A549 (cell line): ENCODE measurements around the gene IL1RN. TPM values are rescaled to one million over a fixed set of nuclear protein-coding genes. Genes with fewer than 3 reads are reported as not detected.

ENCODE experiments used
- ATAC-seq, 2 experiments: fragments of 200-7000 bp in 1 of 2; fragments of >200 bp in 1 of 2; cut with Nextera tagmentation in 1 of 2; cut with Tn5 transposase in 1 of 2; 3 replicates each; pipeline versions ENCODE4 v1.8.0 to v1.9.1; 2018 to 2020; ENCODE audit warnings: mild to moderate bottlenecking in 1 of 2, moderate library complexity in 1 of 2
- CTCF ChIA-PET: fragments of 300-600 bp; sonication (Branson Sonifier 250); formaldehyde crosslinking; extraction: SDS; loops from one replicate; lab custom pipeline; 2021; ENCODE audit warnings: antibody characterized with exemption, inconsistent platforms; lab: Yijun Ruan, JAX
- POLR2A ChIA-PET: fragments of 350-600 bp; formaldehyde crosslinking; extraction: SDS; loops from one replicate; lab custom pipeline; 2021; ENCODE audit warnings: antibody characterized with exemption, inconsistent platforms; lab: Yijun Ruan, JAX
- DNase-seq, 2 experiments: peaks; one replicate each; pipeline versions ENCODE4 v3.0.0 to v3.0.0-alpha.2; 2011 to 2016; ENCODE audit warnings: low read depth in 1 of 2, low spot score in 1 of 2
- FAIRE-seq: peaks from 2 replicates; lab custom pipeline; 2011; peaks lifted over from hg19 to GRCh38; lab: Jason Lieb, UNC
- H3K27ac ChIP-seq, 2 experiments: fragments of >200 bp; sonication (Bioruptor Twin); formaldehyde crosslinking; 3 replicates each; pipeline ENCODE4 v1.5.1; 2016 to 2017
- H3K4me1 ChIP-seq: fragments of >200 bp; sonication (Bioruptor Twin); formaldehyde crosslinking; 3 replicates; pipeline ENCODE4 v1.6.1; 2016
- H3K4me2 ChIP-seq: fragments of >200 bp; sonication (Bioruptor Twin); formaldehyde crosslinking; 3 replicates; pipeline ENCODE4 v1.6.1; 2016
- H3K4me3 ChIP-seq: fragments of >200 bp; sonication (Bioruptor Twin); formaldehyde crosslinking; 3 replicates; pipeline ENCODE4 v1.5.1; 2016
- H3K9me3 ChIP-seq: fragments of >200 bp; sonication (Bioruptor Twin); formaldehyde crosslinking; 3 replicates; pipeline ENCODE4 v1.6.1; 2016
- BCL3 ChIP-seq: fragments of >200 bp; sonication (Bioruptor Twin); formaldehyde crosslinking; IDR thresholded peaks from 3 replicates; pipeline ENCODE4 v1.6.1; 2016
- CBX2 ChIP-seq: fragments of 200-600 bp; sonication (generic); IDR thresholded peaks from 2 replicates; pipeline ENCODE4 v1.6.1; 2016; ENCODE audit warnings: low read depth, mild to moderate bottlenecking, borderline replicate concordance
- CHD2 ChIP-seq: fragments of 150-350 bp; IDR thresholded peaks from 2 replicates; pipeline ENCODE4 v1.6.1; 2014; ENCODE audit warnings: low read length; ENCODE audit not compliant: partially characterized antibody
- CHD4 ChIP-seq: fragments of 200-600 bp; sonication (generic); IDR thresholded peaks from 2 replicates; pipeline ENCODE4 v1.6.1; 2016; ENCODE audit warnings: antibody characterized with exemption, mild to moderate bottlenecking, borderline replicate concordance
- EP300 ChIP-seq, 2 experiments: fragments of >200 bp; sonication (Bioruptor Twin); formaldehyde crosslinking; IDR thresholded peaks; 2 replicates in 1 of 2; 3 replicates in 1 of 2; pipeline ENCODE4 v1.6.1; 2016 to 2017
- ESRRA ChIP-seq: fragments of 150-350 bp; IDR thresholded peaks from 2 replicates; pipeline ENCODE4 v1.6.1; 2014; ENCODE audit warnings: mild to moderate bottlenecking, low read length, borderline replicate concordance
- FOXS1 ChIP-seq: fragments of 250-450 bp; sonication (Bioruptor Pico); IDR thresholded peaks from 2 replicates; pipeline ENCODE4 v1.5.0; 2020; ENCODE audit warnings: mild to moderate bottlenecking, moderate library complexity
- GATA3 ChIP-seq: IDR thresholded peaks from 2 replicates; pipeline ENCODE4 v1.6.1; 2012; ENCODE audit warnings: borderline replicate concordance
- JUNB ChIP-seq: fragments of >200 bp; sonication (Bioruptor Twin); formaldehyde crosslinking; IDR thresholded peaks from 2 replicates; pipeline ENCODE4 v1.6.1; 2016
- KDM5A ChIP-seq: fragments of 200-600 bp; sonication (generic); IDR thresholded peaks from 2 replicates; pipeline ENCODE4 v1.6.1; 2016; ENCODE audit warnings: antibody characterized with exemption, mild to moderate bottlenecking
- MAFK ChIP-seq: fragments of 450-650 bp; IDR thresholded peaks from 2 replicates; pipeline ENCODE4 v1.6.1; 2014; ENCODE audit not compliant: partially characterized antibody
- MAZ ChIP-seq: fragments of 150-350 bp; IDR thresholded peaks from 2 replicates; pipeline ENCODE4 v1.6.1; 2014; ENCODE audit warnings: antibody characterized with exemption, low read depth, low read length, borderline replicate concordance
- NFE2L2 ChIP-seq: fragments of 150-350 bp; conservative IDR thresholded peaks from 2 replicates; pipeline ENCODE4 v1.6.1; 2014; ENCODE audit warnings: low read length
- NPAS2 ChIP-seq: fragments of 250-450 bp; sonication (Bioruptor Pico); IDR thresholded peaks from 2 replicates; pipeline ENCODE4 v1.8.0; 2022; ENCODE audit warnings: mild to moderate bottlenecking, moderate library complexity, borderline replicate concordance
- RNF2 ChIP-seq: fragments of 200-600 bp; sonication (generic); IDR thresholded peaks from 2 replicates; pipeline ENCODE4 v1.6.1; 2016; ENCODE audit warnings: low read depth, mild to moderate bottlenecking, antibody characterized with exemption, moderate library complexity, borderline replicate concordance
- SMC3 ChIP-seq: fragments of >200 bp; sonication (Bioruptor Twin); formaldehyde crosslinking; IDR thresholded peaks from 3 replicates; pipeline ENCODE4 v1.6.1; 2018; ENCODE audit warnings: inconsistent platforms
- TFCP2L1 ChIP-seq: fragments of 250-450 bp; sonication (Bioruptor Pico); IDR thresholded peaks from 2 replicates; pipeline ENCODE4 v1.5.0; 2021; ENCODE audit warnings: mild to moderate bottlenecking
- TP53 ChIP-seq: fragments of 250-450 bp; sonication (Bioruptor Pico); IDR thresholded peaks from 2 replicates; pipeline ENCODE4 v1.5.0; 2021; ENCODE audit warnings: mild to moderate bottlenecking, moderate library complexity
- ZC3H11A ChIP-seq: fragments of 450-650 bp; IDR thresholded peaks from 2 replicates; pipeline ENCODE4 v1.6.1; 2014; ENCODE audit warnings: antibody characterized with exemption, mild to moderate bottlenecking
- ZNF302 ChIP-seq: fragments of 250-450 bp; sonication (Bioruptor Pico); IDR thresholded peaks from 2 replicates; pipeline ENCODE4 v1.9.0; 2021; ENCODE audit warnings: inconsistent platforms, mild to moderate bottlenecking, moderate library complexity
- ZSCAN20 ChIP-seq: fragments of 250-450 bp; sonication (Bioruptor Pico); IDR thresholded peaks from 2 replicates; pipeline ENCODE4 v1.8.0; 2022; ENCODE audit warnings: mild to moderate bottlenecking, moderate library complexity
- WGBS: methylation state at CpG from one replicate; pipeline ENCODE4 v1.1.6; 2017; ENCODE audit errors: missing lambda C conversion rate; 5-methylcytosine and 5-hydroxymethylcytosine counted together
- polyA plus RNA-seq, 4 experiments: library from polyadenylated mRNA; depleted of rRNA in 3 of 4; stranded (reverse); fragments of >200 nt; fragmentation: RNase III in 1 of 4; extraction: RNeasy Plus Mini Kit Qiagen cat#74134 plus additional on column Dnase treatment in 1 of 4; gene quantifications; 2 replicates in 3 of 4; 3 replicates in 1 of 4; pipeline ENCODE4 v1.2.3, GENCODE V29; 2011 to 2017

IL1RN gene
- polyA plus RNA-seq, 2 of the 4 experiments (the other 2 are of a cell fraction): 0.13 TPM; not detected in 1

DNA sequence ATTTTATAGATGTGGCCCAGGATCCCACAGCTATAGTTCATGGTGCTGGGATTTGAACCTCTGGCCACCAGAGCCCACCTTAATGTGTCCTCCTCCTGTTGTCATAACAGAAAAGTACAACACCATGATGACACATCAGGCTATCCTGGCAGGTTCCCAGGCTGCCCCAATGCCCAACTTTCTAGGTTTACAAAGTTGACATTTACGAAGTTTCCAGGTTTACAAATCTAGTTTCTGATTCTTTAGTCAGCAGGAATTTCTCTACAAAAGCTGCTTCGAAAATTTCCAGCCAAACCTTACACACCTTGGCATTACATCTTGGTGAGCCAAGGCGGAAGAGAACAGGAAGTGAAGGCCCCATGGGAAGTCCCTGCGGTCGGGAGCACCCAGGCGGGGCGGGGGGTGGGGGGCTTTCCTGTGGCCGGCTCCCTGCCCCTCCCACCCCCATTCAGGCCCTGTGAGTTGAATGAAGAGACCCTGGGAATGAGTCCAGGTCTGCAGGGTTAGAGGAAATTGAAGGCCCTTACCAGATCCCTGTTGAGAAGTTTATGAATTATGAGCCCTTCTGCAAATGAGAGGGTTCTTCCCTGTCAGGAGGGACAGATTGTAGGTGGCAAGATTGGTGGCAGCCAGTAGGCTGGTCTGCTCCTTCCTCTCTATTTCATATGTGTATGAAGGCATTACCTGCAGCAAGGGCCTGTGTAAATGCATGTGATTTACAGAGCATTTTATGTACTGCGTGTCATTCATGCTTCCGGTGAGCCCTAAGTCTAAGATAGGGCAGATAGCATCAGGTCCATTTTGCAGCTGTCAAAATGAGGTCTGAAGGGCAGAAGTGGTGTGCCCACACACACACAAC lies 11.1 kb upstream of the IL1RN start:
- H3K4me2 ChIP-seq: no peak overlapping the region
- no peak for FAIRE-seq

DNA sequence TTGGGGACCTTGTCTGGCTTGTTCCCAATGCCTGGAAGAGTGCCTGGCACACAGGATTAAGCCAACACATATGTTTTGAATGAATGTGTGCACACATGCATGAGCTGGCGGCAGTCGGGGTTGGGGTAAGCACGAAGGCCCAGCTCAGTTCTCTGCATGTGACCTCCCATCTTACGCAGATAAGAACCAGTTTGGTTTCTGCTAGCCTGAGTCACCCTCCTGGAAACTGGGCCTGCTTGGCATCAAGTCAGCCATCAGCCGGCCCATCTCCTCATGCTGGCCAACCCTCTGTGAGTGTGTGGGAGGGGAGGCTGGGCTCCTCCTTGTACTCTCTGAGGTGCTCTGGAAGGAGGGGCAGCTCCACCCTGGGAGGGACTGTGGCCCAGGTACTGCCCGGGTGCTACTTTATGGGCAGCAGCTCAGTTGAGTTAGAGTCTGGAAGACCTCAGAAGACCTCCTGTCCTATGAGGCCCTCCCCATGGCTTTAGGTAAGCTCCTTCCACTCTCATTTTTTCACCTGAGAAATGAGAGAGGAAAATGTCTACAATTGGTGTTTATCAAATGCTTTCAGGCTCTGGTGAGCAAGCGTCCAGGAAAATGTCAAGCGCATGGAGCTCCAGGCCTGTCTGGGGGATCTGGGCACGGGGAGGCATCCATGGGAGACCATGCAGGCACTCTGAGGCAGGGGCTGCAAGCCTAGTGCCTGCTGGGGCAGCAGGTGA lies 9.7 kb upstream of the IL1RN start:
- Histone ChIP-seq H3K9me3 (no peaks in the 10 kb centered on the region), H3K4me1 (no peaks in the 10 kb centered on the region), H3K4me3 (no peak overlapping the region), H3K4me2 (no peak overlapping the region), H3K27ac (no peak overlapping the region)
- ChIA-PET POLR2A (no interaction called here), CTCF (interaction anchor here (1.3 to 7.1 kb wide), 2 partner anchors 20 to 38 kb away, joined by 5 to 49 read pairs; no protein-coding TSS in a partner anchor)
- 76% methylated on average over 9 of the region's 9 CpGs for WGBS
- no peak for ATAC-seq
- TF ChIP-seq ZC3H11A (no peak), CHD2 (no peak), NPAS2 (CRISPR knock-in tag) (no peak), JUNB (no peak), NFE2L2 (no peak), ESRRA (no peak), ZNF302 (CRISPR knock-in tag) (no peak), EP300 (IDR thresholded peaks at IDR 0.05) (no peak), KDM5A (no peak)
- no peak for DNase-seq
- FAIRE-seq: no peak

More for the DNA sequence above, 11.1 kb upstream of the IL1RN start:
- Histone ChIP-seq H3K27ac (no peak overlapping the region), H3K9me3 (no peaks in the 10 kb centered on the region), H3K4me3 (no peak overlapping the region), H3K4me1 (no peaks in the 10 kb centered on the region)
- 76% methylated on average over 10 of the region's 10 CpGs for WGBS
- TF ChIP-seq RNF2 (no peak), ZSCAN20 (CRISPR knock-in tag) (no peak), ZC3H11A (no peak), FOXS1 (CRISPR knock-in tag) (no peak), CBX2 (no peak), TP53 (CRISPR knock-in tag) (no peak), MAZ (no peak)
- CTCF ChIA-PET: interaction anchor here (1.2 to 7.1 kb wide), 2 partner anchors 21 to 36 kb away, joined by 3 to 49 read pairs; no protein-coding TSS in a partner anchor
- POLR2A ChIA-PET: no interaction called here
- DNase-seq (no peak), ATAC-seq (no peak)

- FAIRE-seq: no peak
- TF ChIP-seq ESRRA (no peak), MAFK (no peak), CHD4 (no peak), NFE2L2 (no peak), BCL3 (no peak), SMC3 (no peak), GATA3 (no peak), TFCP2L1 (CRISPR knock-in tag) (no peak)
- CTCF ChIA-PET: interaction anchor here (1.3 to 7.1 kb wide), 3 partner anchors 10 to 38 kb away, joined by 3 to 49 read pairs (median 5); no protein-coding TSS in a partner anchor
- POLR2A ChIA-PET: no interaction called here
- Histone ChIP-seq H3K4me2 (no peak overlapping the region), H3K4me1 (no peaks in the 10 kb centered on the region), H3K4me3 (no peak overlapping the region), H3K27ac (no peak overlapping the region), H3K9me3 (no peaks in the 10 kb centered on the region)
- no peak for DNase-seq
- WGBS: 78% methylated on average over 2 of the region's 2 CpGs
- ATAC-seq: no peak
Observed at GRCh38 chr2:113118263-113118657, 9.1 kb upstream of the IL1RN start.
